LNCaP clone FGC (cell line): ENCODE measurements around the gene PEPD.

Source experiments
- DNase-seq: peaks from one replicate; pipeline ENCODE4 v3.0.0-alpha.2; 2011; ENCODE audit warnings: low read depth
- H3K4me3 ChIP-seq: 2 replicates; pipeline ENCODE4 v1.5.1; 2011; ENCODE audit warnings: mild to moderate bottlenecking, low read depth, low read length, control low read depth
- CTCF ChIP-seq: IDR thresholded peaks from 2 replicates; pipeline ENCODE4 v1.5.1; 2012; ENCODE audit warnings: mild to moderate bottlenecking; ENCODE audit not compliant: control insufficient read depth, insufficient read depth; ENCODE audit errors: extremely low read depth

PEPD gene

GRCh38 chr19:33403221-33403972, 118.2 kb downstream of the PEPD start:
- DNase-seq, result no peak
- no peak for TF ChIP-seq CTCF
- H3K4me3 ChIP-seq, result no peak overlapping the region

- peak; percentile 34; the same call in 1 of the 2 replicates for TF ChIP-seq CTCF
- no peak for DNase-seq
- no peak overlapping the region for H3K4me3 ChIP-seq
Observed at GRCh38 chr19:33402421-33403220, 119.0 kb downstream of the PEPD start.

- H3K4me3 ChIP-seq, result no peak overlapping the region
- TF ChIP-seq CTCF, result no peak
- no peak for DNase-seq
Observed at GRCh38 chr19:33401683-33402420, 119.7 kb downstream of the PEPD start.

- no peak for TF ChIP-seq CTCF
- H3K4me3 ChIP-seq, result no peak overlapping the region
- no peak for DNase-seq
Observed at GRCh38 chr19:33400856-33401682, 120.5 kb downstream of the PEPD start.

- DNase-seq, result no peak
- TF ChIP-seq CTCF, result no peak
- H3K4me3 ChIP-seq, result no peak overlapping the region
Observed at GRCh38 chr19:33399745-33400681, 121.6 kb downstream of the PEPD start.
